Activated T-helper 1 cell treated with anti-CD3 and anti-CD28 coated beads, Interleukin-12 subunit alpha, Interleukin-12 subunit beta, Interleukin-2, Interleukin-4 antibody, amounts not matched to agents 30 ng/mL and 10 ng/mL and 1 ng/mL, durations not matched to agents 14 hours and 24 hours and 36 hours (primary cell): ENCODE measurements around the gene LMOD2. TPM values are rescaled to one million over a fixed set of nuclear protein-coding genes. Genes with fewer than 3 reads are reported as not detected.

ENCODE experiments used
- DNase-seq: peaks from one replicate; pipeline ENCODE4 v3.0.0; 2021; ENCODE audit warnings: low spot score
- H3K27ac Mint-ChIP-seq: one replicate; pipeline ENCODE4 v1.8.0; 2021; ENCODE audit warnings: mild to moderate bottlenecking, mixed read lengths
- H3K27me3 Mint-ChIP-seq: one replicate; pipeline ENCODE4 v1.8.0; 2022; ENCODE audit warnings: mild to moderate bottlenecking, moderate library complexity, mixed read lengths; ENCODE audit not compliant: insufficient read depth
- H3K36me3 Mint-ChIP-seq: one replicate; pipeline ENCODE4 v1.8.0; 2021; ENCODE audit warnings: low read depth, mixed read lengths
- H3K4me1 Mint-ChIP-seq: one replicate; pipeline ENCODE4 v1.8.0; 2021; ENCODE audit warnings: low read depth, mixed read lengths
- H3K4me3 Mint-ChIP-seq: one replicate; pipeline ENCODE4 v1.8.0; 2021; ENCODE audit warnings: mild to moderate bottlenecking, moderate library complexity, mixed read lengths
- H3K9me3 Mint-ChIP-seq: one replicate; pipeline ENCODE4 v1.8.0; 2021; ENCODE audit warnings: mixed read lengths
- intact Hi-C: fragments of 100-400 bp; cut with micrococcal nuclease; formaldehyde crosslinking; loops from one replicate; pipeline ENCODE4 v1.15.1; 2024
- total RNA-seq: library from RNA; stranded (reverse); gene quantifications from 2 replicates; pipeline ENCODE4 v1.2.3, GENCODE V29; 2022

The LMOD2 gene
- total RNA-seq, 1 donor from 2014 or later, result not detected

- Mint-ChIP-seq H3K27ac (no peak overlapping the region), H3K9me3 (no peaks in the 10 kb centered on the region), H3K27me3 (peaks cover 14% of the 10 kb centered on the region), H3K4me3 (no peak overlapping the region), H3K4me1 (no peaks in the 10 kb centered on the region), H3K36me3 (no peaks in the 10 kb centered on the region)
- intact Hi-C loops, result no loop called here
- DNase-seq, result no peak
Observed at GRCh38 chr7:123647106-123647730, 8.4 kb upstream of the LMOD2 start.

GRCh38 chr7:123649964-123650363 is 5.7 kb upstream of the LMOD2 start:
- DNase-seq, result no peak
- Mint-ChIP-seq H3K27ac (no peak overlapping the region), H3K27me3 (no peaks in the 10 kb centered on the region), H3K4me3 (no peak overlapping the region), H3K36me3 (no peaks in the 10 kb centered on the region), H3K4me1 (no peaks in the 10 kb centered on the region), H3K9me3 (no peaks in the 10 kb centered on the region)
- intact Hi-C loops, result no loop called here

- no peak for DNase-seq
- no peaks in the 10 kb centered on the region for H3K27me3 Mint-ChIP-seq
- H3K9me3 Mint-ChIP-seq, result no peaks in the 10 kb centered on the region
- H3K27ac Mint-ChIP-seq, result no peak overlapping the region
- H3K36me3 Mint-ChIP-seq, result no peaks in the 10 kb centered on the region
- H3K4me3 Mint-ChIP-seq, result no peak overlapping the region
- no peaks in the 10 kb centered on the region for H3K4me1 Mint-ChIP-seq
- intact Hi-C loops, result no loop called here
Observed at GRCh38 chr7:123650595-123650994, 5.1 kb upstream of the LMOD2 start.

GRCh38 chr7:123652406-123652805 is 3.3 kb upstream of the LMOD2 start:
- H3K4me1 Mint-ChIP-seq, result no peaks in the 10 kb centered on the region
- intact Hi-C loops, result no loop called here
- no peaks in the 10 kb centered on the region for H3K9me3 Mint-ChIP-seq
- H3K36me3 Mint-ChIP-seq, result no peaks in the 10 kb centered on the region
- DNase-seq, result no peak
- no peak overlapping the region for H3K27ac Mint-ChIP-seq
- H3K4me3 Mint-ChIP-seq, result no peak overlapping the region
- no peaks in the 10 kb centered on the region for H3K27me3 Mint-ChIP-seq

- no peaks in the 10 kb centered on the region for H3K36me3 Mint-ChIP-seq
Observed at GRCh38 chr7:123653162-123653561, 2.5 kb upstream of the LMOD2 start.

GRCh38 chr7:123656544-123657303 is 1.1 kb downstream of the LMOD2 start:
- H3K9me3 Mint-ChIP-seq, result no peaks in the 10 kb centered on the region
- intact Hi-C loops, result no loop called here
- H3K27ac Mint-ChIP-seq, result no peak overlapping the region
- no peak overlapping the region for H3K4me3 Mint-ChIP-seq
- no peak for DNase-seq
- no peaks in the 10 kb centered on the region for H3K27me3 Mint-ChIP-seq
- no peaks in the 10 kb centered on the region for H3K36me3 Mint-ChIP-seq
- H3K4me1 Mint-ChIP-seq, result no peaks in the 10 kb centered on the region

More at GRCh38 chr7:123653162-123653561, 2.5 kb upstream of the LMOD2 start:
- Mint-ChIP-seq H3K27me3 (no peaks in the 10 kb centered on the region), H3K27ac (no peak overlapping the region), H3K4me3 (no peak overlapping the region), H3K4me1 (no peaks in the 10 kb centered on the region), H3K9me3 (no peaks in the 10 kb centered on the region)
- no peak for DNase-seq
- intact Hi-C loops, result no loop called here

- Mint-ChIP-seq H3K27me3 (no peaks in the 10 kb centered on the region), H3K27ac (no peak overlapping the region), H3K9me3 (no peaks in the 10 kb centered on the region), H3K36me3 (no peaks in the 10 kb centered on the region), H3K4me1 (no peaks in the 10 kb centered on the region), H3K4me3 (no peak overlapping the region)
- intact Hi-C loops, result no loop called here
- DNase-seq, result no peak
Observed at GRCh38 chr7:123657304-123657685, 1.6 kb downstream of the LMOD2 start.

- H3K36me3 Mint-ChIP-seq, result no peaks in the 10 kb centered on the region
- H3K27me3 Mint-ChIP-seq, result no peaks in the 10 kb centered on the region
Observed at GRCh38 chr7:123658023-123658422, 2.4 kb downstream of the LMOD2 start.

GRCh38 chr7:123660514-123661354 is 5.1 kb downstream of the LMOD2 start:
- intact Hi-C loops, result no loop called here
- no peak overlapping the region for H3K27ac Mint-ChIP-seq
- no peak for DNase-seq
- no peaks in the 10 kb centered on the region for H3K9me3 Mint-ChIP-seq
- H3K36me3 Mint-ChIP-seq, result no peaks in the 10 kb centered on the region
- H3K4me3 Mint-ChIP-seq, result no peak overlapping the region
- no peaks in the 10 kb centered on the region for H3K27me3 Mint-ChIP-seq
- H3K4me1 Mint-ChIP-seq, result no peaks in the 10 kb centered on the region

More at GRCh38 chr7:123658023-123658422, 2.4 kb downstream of the LMOD2 start:
- Mint-ChIP-seq H3K9me3 (no peaks in the 10 kb centered on the region), H3K4me3 (no peak overlapping the region), H3K4me1 (no peaks in the 10 kb centered on the region), H3K27ac (no peak overlapping the region)
- DNase-seq, result no peak
- intact Hi-C loops, result no loop called here

GRCh38 chr7:123661765-123662164 is 6.1 kb downstream of the LMOD2 start:
- intact Hi-C loops, result no loop called here
- Mint-ChIP-seq H3K36me3 (no peaks in the 10 kb centered on the region), H3K27me3 (no peaks in the 10 kb centered on the region), H3K4me3 (no peak overlapping the region), H3K27ac (no peak overlapping the region), H3K9me3 (no peaks in the 10 kb centered on the region), H3K4me1 (no peaks in the 10 kb centered on the region)
- DNase-seq, result no peak

- no peaks in the 10 kb centered on the region for H3K27me3 Mint-ChIP-seq
- DNase-seq, result no peak
- no peak overlapping the region for H3K4me3 Mint-ChIP-seq
- H3K9me3 Mint-ChIP-seq, result no peaks in the 10 kb centered on the region
- no peaks in the 10 kb centered on the region for H3K36me3 Mint-ChIP-seq
- no peaks in the 10 kb centered on the region for H3K4me1 Mint-ChIP-seq
- intact Hi-C loops, result no loop called here
- no peak overlapping the region for H3K27ac Mint-ChIP-seq
Observed at GRCh38 chr7:123662293-123662692, 6.6 kb downstream of the LMOD2 start.

GRCh38 chr7:123662755-123663154 is 7.1 kb downstream of the LMOD2 start:
- intact Hi-C loops, result no loop called here
- no peaks in the 10 kb centered on the region for H3K4me1 Mint-ChIP-seq
- H3K9me3 Mint-ChIP-seq, result no peaks in the 10 kb centered on the region
- no peak overlapping the region for H3K4me3 Mint-ChIP-seq
- no peak for DNase-seq
- H3K36me3 Mint-ChIP-seq, result no peaks in the 10 kb centered on the region
- no peaks in the 10 kb centered on the region for H3K27me3 Mint-ChIP-seq
- no peak overlapping the region for H3K27ac Mint-ChIP-seq

- H3K36me3 Mint-ChIP-seq, result no peaks in the 10 kb centered on the region
- no peak for DNase-seq
- intact Hi-C loops, result no loop called here
- no peak overlapping the region for H3K27ac Mint-ChIP-seq
- H3K9me3 Mint-ChIP-seq, result no peaks in the 10 kb centered on the region
- no peaks in the 10 kb centered on the region for H3K27me3 Mint-ChIP-seq
- no peaks in the 10 kb centered on the region for H3K4me1 Mint-ChIP-seq
- no peak overlapping the region for H3K4me3 Mint-ChIP-seq
Observed at GRCh38 chr7:123663200-123663599, 7.5 kb downstream of the LMOD2 start.
